Colonic mucosa (tissue), 4 donors: Measurements from ENCODE around the gene NELFB. TPM values are rescaled to one million over a fixed set of nuclear protein-coding genes. Genes with fewer than 3 reads are reported as not detected.
A peak's percentile ranks its signal among the peaks of the same experiment; 100 is the strongest.

Experiments
- DNase-seq: peaks from one replicate; pipeline ENCODE4 v3.0.0-alpha.2; 2020
- H3K27ac ChIP-seq: fragments of 200-600 bp; one replicate; pipeline ENCODE4 v1.8.0; 2021
- H3K27me3 ChIP-seq: fragments of 200-600 bp; one replicate; pipeline ENCODE4 v1.8.0; 2021
- H3K36me3 ChIP-seq: fragments of 200-600 bp; one replicate; pipeline ENCODE4 v1.8.0; 2021
- H3K4me1 ChIP-seq: fragments of 200-600 bp; one replicate; pipeline ENCODE4 v1.8.0; 2021; ENCODE audit warnings: mild to moderate bottlenecking
- H3K4me3 ChIP-seq: fragments of 200-600 bp; one replicate; pipeline ENCODE4 v1.8.0; 2021
- H3K9ac ChIP-seq, 2 donors: one replicate each; pipeline ENCODE4 v1.7.0; 2013; ENCODE audit warnings: control low read depth in 2 of 2, low read depth in 2 of 2, low read length in 2 of 2
- H3K9me3 ChIP-seq: fragments of 200-600 bp; one replicate; pipeline ENCODE4 v1.8.0; 2021
- CTCF ChIP-seq: fragments of 200-600 bp; IDR thresholded peaks from one replicate; pipeline ENCODE4 v1.8.0; 2022; ENCODE audit warnings: antibody characterized with exemption, mild to moderate bottlenecking
- intact Hi-C: fragments of 100-400 bp; cut with DNase I; formaldehyde crosslinking; loops from one replicate; pipeline ENCODE4 v1.14.1; 2022
- total RNA-seq, 2 donors: library from RNA; stranded (reverse); fragmentation: NEBNext Ultra II Directional in 1 of 2; extraction: Animal tissue kit (Norgen Biotek cat#: 25700) in 1 of 2; gene quantifications; one replicate each; pipeline ENCODE4 v1.2.1, GENCODE V29; 2021
- donor health status: healthy.
- donor health status: DM: no; HTN: no; CAD: no.
- donor health status: DM: no; HTN: no; CAD: no.

Gene NELFB
- total RNA-seq, 2 donors from 2014 or later: 62.1 to 87.1 TPM

GRCh38 chr9:137247916-137248175, 7.3 kb upstream of the NELFB start:
- no peaks in the 10 kb centered on the region for H3K27me3 ChIP-seq
- no peak overlapping the region for H3K27ac ChIP-seq
- TF ChIP-seq CTCF: no peak
- DNase-seq: no peak
- H3K9ac ChIP-seq: no peak overlapping the region
- H3K9me3 ChIP-seq: no peaks in the 10 kb centered on the region
- peaks cover 7% of the 10 kb centered on the region for H3K36me3 ChIP-seq
- intact Hi-C loops: no loop called here
- H3K4me3 ChIP-seq: no peak overlapping the region
- peaks cover 4% of the 10 kb centered on the region for H3K4me1 ChIP-seq

GRCh38 chr9:137250329-137251193, 4.6 kb upstream of the NELFB start:
- TF ChIP-seq CTCF: no peak
- Histone ChIP-seq H3K4me1 (no peaks in the 10 kb centered on the region), H3K4me3 (no peak overlapping the region), H3K27ac (no peak overlapping the region), H3K9me3 (no peaks in the 10 kb centered on the region), H3K9ac (peak overlapping the region; percentile 2 to 5), H3K27me3 (no peaks in the 10 kb centered on the region), H3K36me3 (no peaks in the 10 kb centered on the region)
- no peak for DNase-seq
- intact Hi-C loops: no loop called here

- peak within 1 kb of the TSS; percentile 2 to 5 for H3K9ac ChIP-seq
- H3K36me3 ChIP-seq: no peaks in the 10 kb centered on the region
- H3K27me3 ChIP-seq: no peaks in the 10 kb centered on the region
- H3K4me3 ChIP-seq: no peak within 1 kb of the TSS
- H3K9me3 ChIP-seq: no peaks in the 10 kb centered on the region
- no peak for DNase-seq
- H3K4me1 ChIP-seq: peaks cover 2% of the 10 kb centered on the region
- H3K27ac ChIP-seq: no peak within 1 kb of the TSS
- TF ChIP-seq CTCF: no peak
- intact Hi-C loops: no loop called here
These were observed 4.0 kb upstream of the NELFB start, which contains the start of gene STPG3 for GRCh38 chr9:137251194-137251461. TSS of gene STPG3 (plus strand) at chr9:137251286. CDS start at chr9:137251287, 1 bp downstream.

GRCh38 chr9:137251490-137252268, 3.4 kb upstream of the NELFB start:
- Histone ChIP-seq H3K4me1 (peaks cover 8% of the 10 kb centered on the region), H3K27me3 (no peaks in the 10 kb centered on the region), H3K4me3 (no peak overlapping the region), H3K36me3 (no peaks in the 10 kb centered on the region), H3K9ac (no peak overlapping the region), H3K9me3 (no peaks in the 10 kb centered on the region), H3K27ac (no peak overlapping the region)
- intact Hi-C loops: no loop called here
- no peak for DNase-seq
- no peak for TF ChIP-seq CTCF

GRCh38 chr9:137252555-137253506, 2.3 kb upstream of the NELFB start:
- H3K36me3 ChIP-seq: no peaks in the 10 kb centered on the region
- no peak for DNase-seq
- intact Hi-C loops: no loop called here
- H3K9me3 ChIP-seq: no peaks in the 10 kb centered on the region
- no peak for TF ChIP-seq CTCF
- H3K27me3 ChIP-seq: no peaks in the 10 kb centered on the region
- H3K27ac ChIP-seq: no peak overlapping the region
- H3K4me3 ChIP-seq: no peak overlapping the region
- no peak overlapping the region for H3K9ac ChIP-seq
- H3K4me1 ChIP-seq: peaks cover 11% of the 10 kb centered on the region
